Colonic mucosa (tissue), 4 donors: ENCODE data around the gene MAP3K5. TPM values are rescaled to one million over a fixed set of nuclear protein-coding genes. Genes with fewer than 3 reads are reported as not detected.

ENCODE experiments used
- DNase-seq: peaks from one replicate; pipeline ENCODE4 v3.0.0-alpha.2; 2020
- H3K27ac ChIP-seq: fragments of 200-600 bp; one replicate; pipeline ENCODE4 v1.8.0; 2021
- H3K27me3 ChIP-seq: fragments of 200-600 bp; one replicate; pipeline ENCODE4 v1.8.0; 2021
- H3K36me3 ChIP-seq: fragments of 200-600 bp; one replicate; pipeline ENCODE4 v1.8.0; 2021
- H3K4me1 ChIP-seq: fragments of 200-600 bp; one replicate; pipeline ENCODE4 v1.8.0; 2021; ENCODE audit warnings: mild to moderate bottlenecking
- H3K4me3 ChIP-seq: fragments of 200-600 bp; one replicate; pipeline ENCODE4 v1.8.0; 2021
- H3K9ac ChIP-seq, 2 donors: one replicate each; pipeline ENCODE4 v1.7.0; 2013; ENCODE audit warnings: control low read depth in 2 of 2, low read depth in 2 of 2, low read length in 2 of 2
- H3K9me3 ChIP-seq: fragments of 200-600 bp; one replicate; pipeline ENCODE4 v1.8.0; 2021
- intact Hi-C: fragments of 100-400 bp; cut with DNase I; formaldehyde crosslinking; loops from one replicate; pipeline ENCODE4 v1.14.1; 2022
- total RNA-seq, 2 donors: library from RNA; stranded (reverse); fragmentation: NEBNext Ultra II Directional in 1 of 2; extraction: Animal tissue kit (Norgen Biotek cat#: 25700) in 1 of 2; gene quantifications; one replicate each; pipeline ENCODE4 v1.2.1, GENCODE V29; 2021
- TF ChIP-seq, protein P1 (sequence below): fragments of 200-600 bp; IDR thresholded peaks from one replicate; pipeline ENCODE4 v1.8.0; 2022; ENCODE audit warnings: antibody characterized with exemption, mild to moderate bottlenecking
- donor health status: healthy.
- donor health status: DM: no; HTN: no; CAD: no.
- donor health status: DM: no; HTN: no; CAD: no.

MAP3K5 gene
- total RNA-seq, 2 donors from 2014 or later, result 15.3 to 17.1 TPM

DNA sequence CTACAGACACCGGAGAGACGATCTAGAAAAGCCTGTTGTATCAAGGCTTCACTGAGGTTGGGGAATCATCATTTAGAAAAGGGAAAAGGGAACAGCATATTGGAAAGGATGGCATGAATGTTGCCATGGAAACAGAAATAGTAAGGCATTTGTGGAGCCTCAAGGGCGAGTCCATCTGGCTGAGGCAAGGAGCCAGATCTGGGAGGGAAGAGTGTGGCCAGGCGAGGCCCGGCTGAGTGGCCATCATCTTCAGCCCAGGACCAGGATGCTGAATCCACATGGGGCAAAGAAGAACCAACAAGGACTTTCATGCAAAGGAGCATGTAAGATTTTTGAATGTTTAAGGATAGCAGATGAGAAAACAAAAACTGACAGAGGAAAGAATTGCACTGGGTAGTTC is 85.8 kb downstream of the MAP3K5 start:
- H3K36me3 ChIP-seq, result no peaks in the 10 kb centered on the region
- H3K27me3 ChIP-seq, result no peaks in the 10 kb centered on the region
- intact Hi-C loops, result no loop called here
- H3K27ac ChIP-seq, result no peak overlapping the region
- no peak overlapping the region for H3K9ac ChIP-seq
- no peak overlapping the region for H3K4me3 ChIP-seq
- no peaks in the 10 kb centered on the region for H3K4me1 ChIP-seq
- TF ChIP-seq, protein P1, sequence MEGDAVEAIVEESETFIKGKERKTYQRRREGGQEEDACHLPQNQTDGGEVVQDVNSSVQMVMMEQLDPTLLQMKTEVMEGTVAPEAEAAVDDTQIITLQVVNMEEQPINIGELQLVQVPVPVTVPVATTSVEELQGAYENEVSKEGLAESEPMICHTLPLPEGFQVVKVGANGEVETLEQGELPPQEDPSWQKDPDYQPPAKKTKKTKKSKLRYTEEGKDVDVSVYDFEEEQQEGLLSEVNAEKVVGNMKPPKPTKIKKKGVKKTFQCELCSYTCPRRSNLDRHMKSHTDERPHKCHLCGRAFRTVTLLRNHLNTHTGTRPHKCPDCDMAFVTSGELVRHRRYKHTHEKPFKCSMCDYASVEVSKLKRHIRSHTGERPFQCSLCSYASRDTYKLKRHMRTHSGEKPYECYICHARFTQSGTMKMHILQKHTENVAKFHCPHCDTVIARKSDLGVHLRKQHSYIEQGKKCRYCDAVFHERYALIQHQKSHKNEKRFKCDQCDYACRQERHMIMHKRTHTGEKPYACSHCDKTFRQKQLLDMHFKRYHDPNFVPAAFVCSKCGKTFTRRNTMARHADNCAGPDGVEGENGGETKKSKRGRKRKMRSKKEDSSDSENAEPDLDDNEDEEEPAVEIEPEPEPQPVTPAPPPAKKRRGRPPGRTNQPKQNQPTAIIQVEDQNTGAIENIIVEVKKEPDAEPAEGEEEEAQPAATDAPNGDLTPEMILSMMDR, result no peak
- no peaks in the 10 kb centered on the region for H3K9me3 ChIP-seq
- DNase-seq, result no peak

DNA sequence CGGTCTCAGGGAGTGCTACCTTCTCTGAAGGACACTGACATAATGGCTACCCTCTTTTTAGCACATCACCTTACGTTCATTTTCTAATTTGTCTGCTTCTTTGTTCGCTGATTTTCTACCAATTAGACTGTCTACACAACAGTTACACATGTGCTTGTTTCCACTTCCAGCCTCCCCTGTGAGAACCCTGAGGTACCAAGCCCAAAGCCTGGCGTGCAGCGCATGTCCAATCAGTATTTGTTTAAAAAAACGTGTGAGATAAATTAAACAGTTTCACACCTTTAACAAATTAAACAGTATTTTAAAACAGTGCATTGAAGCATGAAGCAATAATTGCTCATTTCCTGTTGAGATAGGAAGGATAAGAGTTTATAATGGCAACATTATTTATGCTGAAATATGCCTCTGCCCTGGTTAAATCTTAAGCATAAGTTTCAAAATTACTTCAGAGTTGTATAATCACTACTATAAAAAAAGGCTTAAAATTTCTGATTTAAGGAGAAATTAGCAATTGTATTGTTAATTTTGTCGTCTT is 88.9 kb downstream of the MAP3K5 start:
- Histone ChIP-seq H3K9ac (no peak overlapping the region), H3K9me3 (no peaks in the 10 kb centered on the region), H3K4me3 (no peak overlapping the region), H3K36me3 (no peaks in the 10 kb centered on the region), H3K4me1 (no peaks in the 10 kb centered on the region), H3K27ac (no peak overlapping the region), H3K27me3 (no peaks in the 10 kb centered on the region)
- TF ChIP-seq, protein P1, result no peak
- intact Hi-C loops, result no loop called here
- no peak for DNase-seq

DNA sequence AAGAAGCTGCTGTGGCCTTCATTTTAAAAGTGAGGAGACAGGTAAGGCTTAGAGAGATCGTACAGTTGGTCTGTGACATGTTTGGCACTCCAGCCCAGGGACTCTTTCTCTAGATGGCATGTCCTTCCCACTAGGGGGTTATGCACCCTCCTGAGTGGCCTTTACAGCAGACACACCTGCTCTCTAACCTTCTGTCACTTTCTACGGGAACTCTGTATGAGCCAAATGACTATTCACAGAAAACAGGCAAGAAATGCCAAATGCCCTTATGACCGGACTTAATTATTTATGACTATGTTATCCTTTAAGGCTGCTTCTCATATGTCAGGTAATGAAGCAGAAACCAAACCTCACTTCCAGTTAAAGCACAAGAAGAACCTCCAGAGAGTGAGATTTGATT is 91.2 kb downstream of the MAP3K5 start:
- Histone ChIP-seq H3K9me3 (no peaks in the 10 kb centered on the region), H3K27me3 (no peaks in the 10 kb centered on the region), H3K27ac (no peak overlapping the region), H3K9ac (no peak overlapping the region), H3K4me1 (no peaks in the 10 kb centered on the region), H3K4me3 (no peak overlapping the region), H3K36me3 (no peaks in the 10 kb centered on the region)
- intact Hi-C loops, result no loop called here
- DNase-seq, result no peak
- TF ChIP-seq, protein P1, result no peak

DNA sequence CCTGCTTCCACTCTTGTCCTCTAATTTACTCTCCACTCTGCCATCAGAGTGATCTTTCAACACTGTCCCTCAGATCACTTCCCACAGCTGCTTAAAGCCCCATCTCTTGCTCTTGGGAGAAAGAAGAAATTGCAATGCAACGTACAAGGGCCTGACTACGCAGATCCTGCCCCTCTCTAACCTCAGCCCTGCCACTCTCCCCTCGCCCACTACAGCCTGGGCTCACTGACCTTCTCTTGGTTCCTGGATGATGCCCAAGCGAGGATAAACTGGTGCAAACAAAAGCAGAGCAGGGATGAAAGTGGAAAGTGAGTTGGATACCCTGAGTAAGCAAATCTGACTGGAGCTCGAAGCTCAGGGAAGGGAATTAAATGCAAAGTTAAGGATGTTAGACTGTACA is 92.9 kb downstream of the MAP3K5 start:
- TF ChIP-seq, protein P1, result no peak
- no peak overlapping the region for H3K4me3 ChIP-seq
- no peak overlapping the region for H3K9ac ChIP-seq
- no peaks in the 10 kb centered on the region for H3K36me3 ChIP-seq
- H3K4me1 ChIP-seq, result no peaks in the 10 kb centered on the region
- no peaks in the 10 kb centered on the region for H3K9me3 ChIP-seq
- no peak overlapping the region for H3K27ac ChIP-seq
- H3K27me3 ChIP-seq, result no peaks in the 10 kb centered on the region
- intact Hi-C loops, result no loop called here
- no peak for DNase-seq

DNA sequence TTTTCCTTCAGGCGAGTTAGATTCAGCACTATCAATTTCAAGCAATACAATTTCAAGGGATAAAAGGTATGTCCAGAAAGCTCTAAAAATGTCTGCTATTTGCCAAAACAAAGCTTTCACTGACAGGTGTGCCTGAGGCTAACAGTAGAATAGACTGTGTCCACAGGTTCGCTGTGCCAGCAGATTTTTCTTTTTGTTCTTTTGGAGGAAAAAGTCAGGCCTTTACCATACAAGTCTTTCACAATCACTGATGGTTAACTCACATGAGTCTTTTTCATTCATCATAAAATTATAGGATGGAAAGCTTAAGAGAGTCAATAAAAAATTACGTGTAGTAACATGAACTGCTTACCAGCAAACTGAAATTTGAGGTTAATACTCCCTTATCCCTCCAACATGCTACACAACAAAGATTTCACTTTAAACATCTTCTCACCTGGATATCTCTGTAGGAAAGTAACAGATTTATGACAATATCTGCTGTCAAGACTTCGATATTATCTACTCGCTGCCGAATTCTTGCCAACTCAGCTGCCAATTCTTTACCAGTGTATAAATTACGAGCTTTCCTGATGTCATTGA is 95.4 kb downstream of the MAP3K5 start:
- Histone ChIP-seq H3K4me1 (no peaks in the 10 kb centered on the region), H3K9ac (no peak overlapping the region), H3K27ac (no peak overlapping the region), H3K36me3 (no peaks in the 10 kb centered on the region), H3K9me3 (no peaks in the 10 kb centered on the region), H3K27me3 (no peaks in the 10 kb centered on the region), H3K4me3 (no peak overlapping the region)
- TF ChIP-seq, protein P1, result no peak
- DNase-seq, result no peak
- intact Hi-C loops, result no loop called here
